GM20431 (cell line): Measurements from ENCODE around the gene SHPK.

Experiments used
- in situ Hi-C: fragments of 300-500 bp; cut with MseI, MboI; formaldehyde crosslinking; loops from one replicate; pipeline ENCODE4 v1.15.0; 2020; ENCODE audit warnings: low sequenced_read_pairs; ENCODE audit not compliant: unreplicated experiment

SHPK gene

GRCh38 chr17:3635474-3636153, 436 bp downstream of the SHPK start:
- in situ Hi-C loops, result no loop called here

DNA sequence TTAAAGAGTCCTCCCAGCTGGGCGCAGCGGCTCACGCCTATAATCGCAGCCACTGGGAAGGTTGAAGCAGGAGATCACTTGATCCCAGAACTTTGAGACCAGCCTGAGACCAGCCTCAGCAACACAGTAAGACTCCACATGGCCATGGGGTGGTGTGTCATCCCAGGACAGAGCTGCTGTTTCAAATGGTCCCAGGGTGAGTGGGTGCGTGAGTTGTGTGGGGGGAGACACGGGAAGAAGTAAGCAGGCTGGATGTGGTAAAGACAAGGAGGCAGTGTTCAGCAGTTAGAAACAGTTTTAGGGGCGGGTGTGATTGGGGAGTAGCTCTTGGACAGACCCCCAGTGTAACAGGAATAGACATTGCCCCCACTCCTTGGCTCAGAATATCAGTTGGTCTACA, 3.8 kb downstream of the SHPK start:
- in situ Hi-C loops, result no loop called here

DNA sequence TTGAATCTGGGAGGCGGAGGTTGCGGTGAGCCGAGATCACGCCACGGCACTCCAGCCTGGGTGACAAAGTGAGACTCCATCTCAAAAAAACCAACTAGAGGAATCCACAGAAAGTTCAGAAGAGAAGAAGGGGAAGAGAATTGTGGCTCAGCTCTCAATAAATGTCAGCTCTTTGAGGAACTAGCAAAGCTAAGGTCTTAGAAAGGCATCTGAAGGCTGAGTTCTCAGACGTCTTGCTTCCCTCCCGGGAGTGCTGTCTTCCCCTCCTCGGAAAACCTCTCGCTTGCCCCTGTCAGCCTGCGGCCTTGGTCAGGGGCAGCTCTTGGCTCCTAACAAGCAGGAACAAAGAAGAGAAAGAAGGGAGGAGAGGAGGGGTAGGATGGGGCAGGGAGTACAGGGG, 5.3 kb downstream of the SHPK start:
- in situ Hi-C loops, result no loop called here

- in situ Hi-C loops, result no loop called here
These were observed 8.3 kb downstream of the SHPK start for GRCh38 chr17:3627769-3628167.

GRCh38 chr17:3626831-3627768, 8.9 kb downstream of the SHPK start:
- in situ Hi-C loops, result no loop called here

DNA sequence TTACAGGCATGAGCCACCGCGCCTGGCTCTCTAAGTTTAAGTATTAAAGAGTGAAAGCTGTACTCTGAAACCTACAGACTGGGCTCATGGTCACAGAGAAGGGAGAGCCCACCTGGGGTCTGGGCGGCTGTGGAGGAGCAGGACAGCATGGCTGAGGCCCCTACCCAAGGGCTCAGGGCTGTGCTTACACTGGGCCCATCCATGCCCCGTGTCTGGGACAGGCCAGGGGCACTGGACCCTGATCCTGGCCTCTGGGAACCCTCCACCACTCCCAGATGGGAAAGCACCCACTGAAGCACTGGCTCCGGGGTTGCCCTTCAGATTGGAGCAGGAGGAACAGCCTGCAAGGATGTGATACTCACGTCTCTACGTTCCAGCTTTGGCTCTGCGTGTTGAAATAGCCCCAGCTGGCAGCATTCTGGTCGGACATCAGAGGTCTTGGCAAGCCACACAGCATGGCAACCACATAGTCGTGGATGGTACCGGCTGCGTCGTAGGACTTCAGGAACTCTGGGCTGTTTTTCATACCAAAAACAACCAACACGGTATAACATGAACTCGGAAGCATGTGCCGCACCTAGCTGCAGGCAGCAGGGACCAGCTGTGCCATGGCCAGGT, 13.0 kb downstream of the SHPK start:
- in situ Hi-C loops, result no loop called here

DNA sequence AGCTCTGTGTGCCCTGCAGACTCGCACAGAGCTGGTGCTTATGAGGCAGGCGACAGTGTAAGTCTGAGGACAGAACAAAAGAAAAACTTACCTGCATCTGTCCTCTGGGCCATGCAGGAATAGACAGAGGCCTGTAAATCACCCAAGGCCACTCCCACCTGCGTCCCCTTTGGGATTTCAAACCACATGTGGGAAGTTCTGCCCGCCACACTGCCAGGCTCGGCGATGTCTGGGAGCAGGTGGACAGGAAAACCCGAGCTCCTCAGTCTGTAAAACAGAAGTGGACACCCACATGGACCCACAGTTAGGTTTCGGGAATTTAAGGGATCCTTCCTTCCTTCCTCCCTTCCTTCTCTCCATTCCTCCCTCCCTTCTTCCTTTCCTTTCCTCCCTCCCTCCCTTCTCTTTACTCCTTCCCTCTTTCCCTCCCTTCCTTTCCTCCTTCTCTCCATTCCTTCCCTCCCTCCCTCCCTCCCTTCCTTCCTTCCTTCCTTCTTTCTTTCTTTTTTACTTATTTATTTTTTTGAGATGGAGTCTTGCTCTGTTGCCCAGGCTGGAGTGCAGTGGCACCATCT, 14.8 kb downstream of the SHPK start:
- in situ Hi-C loops, result no loop called here

GRCh38 chr17:3615160-3615870, 20.7 kb downstream of the SHPK start:
- in situ Hi-C loops, result no loop called here

DNA sequence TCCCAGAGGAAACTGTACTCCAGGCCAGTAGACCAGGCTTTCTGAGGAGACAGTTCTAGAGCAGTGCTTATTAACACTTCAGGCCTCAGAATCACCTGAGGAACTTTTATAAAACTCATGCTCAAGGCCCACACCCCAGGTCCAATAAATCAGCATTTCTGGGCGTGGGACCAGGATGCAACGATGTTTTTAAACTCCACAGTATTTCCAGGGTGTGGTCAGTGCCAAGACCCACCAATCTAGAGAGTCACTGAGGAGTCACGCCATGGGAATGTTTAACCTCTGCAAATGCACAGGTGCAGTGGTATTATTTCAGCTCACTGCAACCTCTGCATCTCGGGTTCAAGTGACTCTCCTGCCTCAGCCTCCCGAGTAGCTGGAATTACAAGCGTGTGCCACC, 22.9 kb downstream of the SHPK start:
- in situ Hi-C loops, result no loop called here

- in situ Hi-C loops, result no loop called here
These were observed 25.5 kb downstream of the SHPK start for GRCh38 chr17:3610523-3610922.

DNA sequence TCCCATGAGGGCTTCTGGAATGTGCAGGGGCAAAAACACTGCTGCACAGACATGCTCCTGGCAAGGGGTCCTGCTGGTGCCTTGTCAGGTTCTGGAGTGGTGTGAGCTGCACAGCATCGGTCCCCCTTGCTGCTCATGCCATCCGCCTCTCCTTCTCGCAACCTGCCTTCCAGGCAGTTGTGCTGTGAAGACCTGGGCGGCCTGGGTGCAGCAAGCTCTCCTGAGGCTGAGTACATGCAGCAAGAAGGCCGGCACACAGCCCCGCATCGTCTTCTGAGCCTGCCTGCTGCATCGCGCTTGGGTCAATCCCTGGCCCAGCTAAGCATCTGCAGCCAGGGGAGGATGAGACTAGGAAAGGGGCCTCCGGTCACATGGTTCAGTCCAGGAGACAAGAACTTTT, 26.4 kb downstream of the SHPK start:
- in situ Hi-C loops, result no loop called here

DNA sequence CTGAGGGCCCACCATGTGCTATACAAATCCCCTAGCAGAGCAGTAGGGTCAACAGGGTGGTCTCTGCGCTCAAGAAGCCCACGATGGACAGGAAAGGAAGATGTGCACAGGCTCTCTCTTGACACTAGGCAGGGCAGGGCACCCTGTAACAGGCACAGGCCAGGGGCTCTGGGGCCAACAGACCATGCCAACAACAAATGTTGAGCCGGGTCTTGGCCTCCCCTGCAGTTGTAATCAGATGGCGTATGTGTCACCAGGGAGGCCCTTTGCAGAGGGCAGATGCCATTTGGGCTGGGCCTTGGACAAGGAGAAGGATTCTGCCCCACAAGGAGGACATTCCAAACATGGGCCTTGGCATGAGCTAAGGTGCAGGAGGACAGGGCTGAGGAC, 32.2 kb downstream of the SHPK start:
- in situ Hi-C loops, result no loop called here

DNA sequence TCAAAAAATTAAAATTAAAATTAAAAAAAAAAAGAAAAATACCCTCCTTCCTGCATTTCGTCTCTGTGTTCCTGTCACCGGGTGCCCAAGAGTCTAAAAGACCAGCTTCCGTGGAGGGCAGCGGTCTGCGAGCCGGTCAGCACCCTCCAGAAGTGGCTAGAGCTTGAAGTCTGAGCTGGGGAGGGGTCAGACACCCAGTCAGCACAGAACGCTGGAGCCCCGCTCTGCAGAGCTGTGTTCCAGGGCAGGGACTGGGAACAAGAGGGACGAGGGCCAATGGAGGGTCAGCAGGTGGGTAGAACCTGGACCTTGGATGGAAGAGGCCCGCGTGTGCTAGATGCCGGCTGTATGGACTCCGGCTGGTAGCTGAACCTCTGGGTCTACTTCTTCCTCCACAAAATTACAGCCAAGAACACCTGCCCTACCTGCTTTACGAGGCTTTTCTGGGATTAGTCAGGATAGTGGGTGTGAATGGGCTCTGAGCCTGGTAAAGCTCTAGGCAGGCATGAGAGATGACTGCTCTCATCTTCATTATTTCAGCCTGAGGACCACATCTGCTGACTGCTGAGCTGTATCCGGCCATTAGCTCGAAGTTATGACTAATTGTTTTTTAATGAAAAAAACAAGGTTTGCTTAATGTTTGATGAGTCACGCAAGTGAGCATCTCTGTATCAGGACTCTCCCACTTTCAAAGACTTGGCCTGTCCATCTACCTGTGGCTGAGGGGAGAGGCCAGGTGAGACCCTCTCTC, 32.8 kb downstream of the SHPK start:
- in situ Hi-C loops, result no loop called here

- in situ Hi-C loops, result no loop called here
These were observed 33.6 kb downstream of the SHPK start for GRCh38 chr17:3602499-3602898.

DNA sequence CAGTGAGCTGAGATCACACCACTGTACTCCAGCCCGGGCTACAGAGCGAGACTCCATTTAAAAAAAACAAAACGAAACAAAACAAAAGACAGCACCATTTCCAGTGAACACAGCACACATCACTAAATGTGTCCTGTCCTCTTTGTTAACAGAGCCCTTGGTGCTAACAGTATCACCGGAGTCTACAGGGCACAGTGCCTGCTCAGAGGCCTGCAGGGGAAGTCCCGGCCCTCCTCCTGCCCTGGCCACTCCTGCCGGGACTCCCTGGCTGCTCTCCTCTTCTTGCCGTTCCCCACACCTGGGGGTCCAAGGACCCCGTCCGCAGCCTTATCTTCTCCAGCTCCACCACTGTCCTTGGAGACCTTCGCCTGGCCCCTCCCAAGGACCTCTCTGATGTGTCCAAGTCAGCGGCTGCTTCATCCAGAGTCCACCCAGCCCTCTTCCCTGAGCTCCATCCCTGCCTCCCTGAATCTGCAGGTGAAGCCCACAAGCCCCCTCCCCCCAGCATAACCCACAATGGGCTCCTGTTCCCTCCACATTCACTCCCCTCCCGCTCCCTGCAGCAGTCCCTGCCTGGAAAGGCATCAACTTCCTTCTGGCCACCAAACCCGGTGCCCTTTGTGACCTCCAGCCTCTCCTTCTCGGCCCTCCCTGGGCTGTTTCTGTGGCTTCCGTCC, 35.4 kb downstream of the SHPK start:
- in situ Hi-C loops, result no loop called here

DNA sequence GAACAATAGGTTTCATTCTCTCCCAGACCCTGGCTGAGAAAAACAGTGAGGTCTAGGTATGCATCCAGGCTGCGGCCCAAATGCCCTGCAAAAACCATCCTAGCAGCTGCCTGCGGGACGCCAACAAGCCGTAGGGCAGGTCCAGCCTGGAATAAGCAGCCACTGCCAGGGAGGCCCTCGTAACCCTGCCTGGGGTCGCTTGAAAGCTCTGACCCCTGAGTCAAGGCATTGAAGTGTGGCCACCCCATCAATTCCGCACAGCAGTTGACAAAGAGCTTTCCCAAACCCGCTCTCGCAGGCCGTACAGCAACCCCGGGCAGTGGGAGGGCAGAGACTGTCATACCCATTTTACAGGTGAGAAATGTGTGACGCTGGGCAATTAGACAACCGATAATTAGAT, 38.0 kb downstream of the SHPK start:
- in situ Hi-C loops, result no loop called here

DNA sequence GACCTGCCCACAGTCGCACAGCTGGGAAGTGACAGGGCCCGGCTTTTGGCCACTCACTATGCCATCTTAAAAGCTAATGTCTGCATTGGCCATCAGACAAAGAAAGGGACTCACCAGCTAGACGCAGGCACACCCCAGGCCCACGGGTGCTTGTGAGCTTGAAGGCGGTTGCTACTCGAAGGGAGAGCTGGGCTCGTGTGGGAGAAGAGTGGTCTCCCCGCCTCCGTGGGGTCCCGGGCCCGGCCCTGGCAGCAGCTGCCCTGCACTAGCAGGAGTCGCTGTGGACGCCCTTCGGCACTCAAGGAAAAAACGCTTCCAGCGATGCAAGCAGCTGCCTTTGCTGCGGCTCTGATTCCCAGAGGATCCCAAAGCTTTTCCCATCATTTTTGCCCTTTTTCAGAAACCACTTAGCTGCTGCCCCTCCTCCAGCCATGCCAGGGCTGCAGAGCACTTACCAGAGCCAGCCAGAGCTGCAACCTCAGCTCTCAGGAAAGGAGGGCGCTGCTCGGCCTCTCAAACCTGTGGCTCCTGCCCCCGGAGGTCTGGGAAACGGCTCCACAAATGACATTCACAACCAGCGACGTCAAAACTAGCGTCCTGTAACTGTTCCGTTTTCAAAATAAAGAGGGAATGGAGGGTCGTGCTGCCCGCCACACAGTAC, 39.1 kb downstream of the SHPK start:
- in situ Hi-C loops, result no loop called here

GRCh38 chr17:3594976-3595375, 41.1 kb downstream of the SHPK start:
- in situ Hi-C loops, result no loop called here
